ENCODE measurements around the gene FAF1.

Gene FAF1

GRCh38 chr1:50611675-50612074 is 348.4 kb downstream of the FAF1 start:
- no peak for DNase-seq

- DNase-seq: peak; percentile 10
Observed at GRCh38 chr1:50610563-50610962, 349.5 kb downstream of the FAF1 start.

- no peak for DNase-seq
Observed at GRCh38 chr1:50609508-50609907, 350.6 kb downstream of the FAF1 start.

- DNase-seq: peak; percentile 7
Observed at GRCh38 chr1:50605186-50605875, 354.7 kb downstream of the FAF1 start.

- no peak for DNase-seq
Observed at GRCh38 chr1:50604580-50604979, 355.5 kb downstream of the FAF1 start.

- peak; percentile 7 for DNase-seq
Observed at GRCh38 chr1:50603274-50604271, 356.5 kb downstream of the FAF1 start.

- no peak for DNase-seq
Observed at GRCh38 chr1:50599546-50599945, 360.5 kb downstream of the FAF1 start.

GRCh38 chr1:50595874-50596273 is 364.2 kb downstream of the FAF1 start:
- DNase-seq: no peak

- DNase-seq: no peak
Observed at GRCh38 chr1:50593515-50593914, 366.6 kb downstream of the FAF1 start.

GRCh38 chr1:50591598-50591997 is 368.5 kb downstream of the FAF1 start:
- no peak for DNase-seq

- DNase-seq: no peak
Observed at GRCh38 chr1:50582346-50582745, 377.7 kb downstream of the FAF1 start.

GRCh38 chr1:50570066-50570468 is 390.0 kb downstream of the FAF1 start:
- DNase-seq: no peak

- DNase-seq: no peak
Observed at GRCh38 chr1:50568782-50569181, 391.3 kb downstream of the FAF1 start.

- DNase-seq: no peak
Observed at GRCh38 chr1:50566405-50566804, 393.7 kb downstream of the FAF1 start.

- no peak for DNase-seq
Observed at GRCh38 chr1:50564417-50564816, 395.6 kb downstream of the FAF1 start.

GRCh38 chr1:50562106-50562505 is 398.0 kb downstream of the FAF1 start:
- no peak for DNase-seq

- peak; percentile 72 for DNase-seq
Observed at GRCh38 chr1:50559421-50559820, 400.6 kb downstream of the FAF1 start.

- no peak for DNase-seq
Observed at GRCh38 chr1:50553921-50554320, 406.1 kb downstream of the FAF1 start.

GRCh38 chr1:50548243-50548642 is 411.8 kb downstream of the FAF1 start:
- no peak for DNase-seq

- no peak for DNase-seq
Observed at GRCh38 chr1:50542362-50542761, 417.7 kb downstream of the FAF1 start.

- no peak for DNase-seq
Observed at GRCh38 chr1:50538476-50538875, 421.6 kb downstream of the FAF1 start.

- DNase-seq: no peak
Observed at GRCh38 chr1:50531601-50532000, 428.5 kb downstream of the FAF1 start.

- DNase-seq: no peak
Observed at GRCh38 chr1:50531027-50531426, 429.0 kb downstream of the FAF1 start.

GRCh38 chr1:50529510-50529909 is 430.6 kb downstream of the FAF1 start:
- no peak for DNase-seq
